Stimulated activated CD4-positive, alpha-beta T cell treated with anti-CD3 and anti-CD28 coated beads, Interleukin-4, amount 100 ng/mL, for 48 hours (primary cell): Measurements from ENCODE around the gene FOXP3.
"Not testable (repeated sequence)": the region's sequence is repeated elsewhere in the genome, so short reads cannot be mapped to it uniquely, and the experiment has no call there.

Source experiments
- DNase-seq, 2 donors: peaks; one replicate each; pipeline ENCODE4 v3.0.0-alpha.2; 2020; ENCODE audit warnings: low read depth in 2 of 2

FOXP3 gene, protein sequence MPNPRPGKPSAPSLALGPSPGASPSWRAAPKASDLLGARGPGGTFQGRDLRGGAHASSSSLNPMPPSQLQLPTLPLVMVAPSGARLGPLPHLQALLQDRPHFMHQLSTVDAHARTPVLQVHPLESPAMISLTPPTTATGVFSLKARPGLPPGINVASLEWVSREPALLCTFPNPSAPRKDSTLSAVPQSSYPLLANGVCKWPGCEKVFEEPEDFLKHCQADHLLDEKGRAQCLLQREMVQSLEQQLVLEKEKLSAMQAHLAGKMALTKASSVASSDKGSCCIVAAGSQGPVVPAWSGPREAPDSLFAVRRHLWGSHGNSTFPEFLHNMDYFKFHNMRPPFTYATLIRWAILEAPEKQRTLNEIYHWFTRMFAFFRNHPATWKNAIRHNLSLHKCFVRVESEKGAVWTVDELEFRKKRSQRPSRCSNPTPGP

GRCh38 chrX:49264460-49264859 is at the start of gene FOXP3:
FOXP3 (minus strand) TSS chrX:49264710; CDS start chrX:49258505, 6,205 bp downstream.
- DNase-seq = no peak

DNA sequence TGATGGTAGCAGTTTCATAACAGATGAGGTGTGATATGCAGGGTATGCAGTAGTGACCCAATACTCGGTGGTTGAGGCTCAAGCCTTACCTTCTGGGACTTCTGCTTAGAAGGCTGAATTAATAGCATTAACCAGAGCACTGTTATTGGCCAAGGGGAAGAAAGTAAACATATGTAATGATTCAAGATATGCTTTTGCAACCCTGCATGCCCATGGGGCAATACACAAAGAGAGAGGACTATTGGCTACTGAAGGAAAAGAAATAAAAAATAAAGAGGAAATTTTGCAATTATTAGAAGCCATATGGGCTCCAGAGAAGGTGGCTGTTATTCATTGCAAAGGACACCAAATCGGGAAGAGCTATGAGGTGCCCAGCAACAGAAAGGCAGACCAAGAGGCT is 47.7 kb upstream of the FOXP3 start:
- DNase-seq = no peak

- no peak for DNase-seq
Observed at GRCh38 chrX:49310371-49310770, 45.9 kb upstream of the FOXP3 start.

DNA sequence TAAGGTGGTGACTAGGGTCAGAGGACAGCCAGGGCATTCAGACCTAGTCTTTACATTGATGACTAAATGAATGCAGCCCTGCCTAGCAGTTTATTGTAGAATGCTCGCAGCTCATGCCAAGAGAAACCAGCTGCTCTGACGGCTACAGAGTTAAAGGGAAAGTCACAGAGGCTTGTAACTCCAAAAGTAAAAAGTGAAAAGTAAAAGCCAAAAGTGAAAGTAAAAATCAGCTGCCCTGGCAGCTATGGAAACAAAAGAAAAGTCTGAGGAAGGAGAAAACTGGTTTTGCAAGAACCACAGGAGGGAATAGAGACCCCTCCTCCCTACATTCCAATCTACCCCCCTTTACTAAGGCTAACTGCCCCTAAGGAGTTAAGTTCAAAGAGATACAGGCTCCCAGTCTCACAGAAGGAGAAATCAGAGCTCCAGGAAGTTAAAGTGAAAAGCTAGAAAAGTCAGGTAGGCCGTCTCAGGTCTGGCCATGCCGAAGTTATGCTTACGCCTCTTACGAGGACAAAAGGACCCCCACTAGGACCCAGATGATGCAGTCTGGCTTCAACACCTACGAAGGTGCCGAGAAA is 45.0 kb upstream of the FOXP3 start:
- no peak for DNase-seq

GRCh38 chrX:49308604-49309269 is 44.2 kb upstream of the FOXP3 start:
- DNase-seq = no peak

GRCh38 chrX:49307775-49308174 is 43.3 kb upstream of the FOXP3 start:
- not testable (repeated sequence) for DNase-seq

- no peak for DNase-seq
Observed at GRCh38 chrX:49303346-49303745, 38.8 kb upstream of the FOXP3 start, which contains the start of gene GAGE10. GAGE10 (plus strand) TSS chrX:49303646; CDS start chrX:49304860, 1,214 bp downstream.

GRCh38 chrX:49300703-49301102 is 36.2 kb upstream of the FOXP3 start:
- DNase-seq = no peak

DNA sequence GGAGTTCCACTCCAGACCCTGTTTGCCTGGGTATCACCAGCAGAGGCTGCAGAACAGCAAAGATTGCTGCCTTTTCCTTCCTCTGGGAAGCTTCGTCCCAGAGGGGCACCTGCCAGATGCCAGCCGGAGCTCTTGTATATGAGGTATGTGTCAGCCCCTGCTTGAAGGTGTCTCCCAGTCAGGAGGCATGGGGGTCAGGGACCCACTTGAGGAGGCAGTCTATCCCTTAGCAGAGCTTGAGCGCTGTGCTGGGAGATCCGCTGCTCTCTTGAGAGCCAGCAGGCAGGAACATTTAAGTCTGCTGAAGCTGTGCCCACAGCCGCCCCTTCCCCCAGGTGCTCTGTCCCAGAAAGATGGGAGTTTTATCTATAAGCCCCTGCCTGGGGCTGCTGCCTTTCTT is 34.8 kb upstream of the FOXP3 start:
- not testable (repeated sequence) for DNase-seq

DNA sequence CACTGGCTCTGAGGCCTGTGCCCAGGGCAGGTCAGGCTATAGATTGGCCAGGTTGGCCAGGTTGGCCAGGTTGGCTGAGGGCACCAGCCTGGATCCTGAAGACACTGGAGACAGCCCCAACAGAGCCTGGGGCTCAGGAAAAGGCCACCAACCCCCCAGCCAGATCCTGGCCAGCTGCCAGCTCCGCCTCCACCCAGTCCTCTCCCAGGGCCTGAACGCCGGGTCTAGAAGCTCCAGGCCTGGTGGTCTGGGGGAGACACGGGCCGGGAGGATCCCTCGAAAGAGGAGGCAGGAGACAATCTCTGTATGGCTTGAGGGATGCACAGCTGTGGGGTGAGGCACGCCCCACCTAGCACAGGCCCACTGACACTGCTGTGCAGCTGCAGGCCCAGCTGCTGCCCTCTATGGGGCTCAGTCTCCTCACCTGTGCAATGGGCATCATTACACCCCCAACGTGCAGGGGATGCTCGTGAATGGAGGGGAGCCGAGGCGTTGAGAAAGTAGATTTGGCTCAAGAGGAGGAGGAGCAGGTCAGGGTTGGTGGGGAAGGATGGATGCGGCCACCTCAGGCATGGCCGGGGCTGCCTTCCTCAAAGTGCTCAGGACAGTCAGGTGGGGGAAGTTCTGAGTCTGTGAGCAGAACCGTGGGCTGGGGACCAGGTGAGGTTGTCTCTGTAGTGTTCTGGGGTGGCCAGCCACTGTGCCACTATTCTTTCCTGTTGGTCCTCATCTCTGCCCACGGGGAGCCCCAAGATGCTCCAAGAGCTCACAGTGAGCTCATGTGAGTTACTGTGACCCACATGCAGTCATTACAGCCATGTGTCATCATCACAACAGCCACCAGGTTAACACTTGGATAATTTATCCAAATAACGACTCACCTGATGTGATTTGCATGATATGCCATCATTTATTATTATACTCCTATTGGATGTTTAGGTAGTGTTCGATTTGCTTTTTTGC is 28.2 kb upstream of the FOXP3 start:
- no peak for DNase-seq

DNA sequence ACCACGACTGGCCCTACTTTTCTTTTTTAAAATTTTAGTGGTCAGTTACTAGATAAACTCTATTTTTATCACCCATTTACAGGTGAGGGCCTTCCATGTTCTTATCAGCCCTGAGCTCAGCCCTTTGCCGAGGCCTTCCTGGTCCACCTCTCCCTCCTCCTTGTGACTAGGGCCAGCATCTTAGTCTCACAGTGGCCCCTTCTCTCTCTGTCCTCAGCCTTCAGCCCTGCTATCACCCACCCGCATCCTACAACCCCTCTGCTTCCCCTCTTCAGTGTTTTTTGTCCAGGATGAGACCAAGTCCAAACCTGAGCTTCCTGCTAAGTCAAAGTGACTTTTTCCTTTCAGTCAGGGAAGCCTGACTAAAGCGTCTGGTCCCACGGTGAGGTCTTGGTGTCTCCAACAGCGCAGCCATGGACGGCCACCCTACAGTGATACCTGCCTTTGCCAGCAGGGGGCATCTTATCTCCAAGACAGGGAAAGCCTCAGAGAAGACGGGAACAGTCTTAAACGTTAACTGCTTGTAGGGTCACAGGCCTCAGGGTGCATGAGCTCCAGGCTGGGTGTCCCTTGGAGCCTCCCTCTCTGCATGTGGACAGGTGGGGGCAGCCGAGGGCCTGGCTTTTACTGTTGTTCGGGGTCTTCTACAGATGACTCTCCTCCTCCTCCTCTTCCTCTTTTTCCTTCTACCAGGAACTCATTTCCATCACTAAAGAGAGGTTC is 27.3 kb upstream of the FOXP3 start:
- peak; percentile 57 to 68 for DNase-seq

- DNase-seq = no peak
Observed at GRCh38 chrX:49290215-49290614, 25.7 kb upstream of the FOXP3 start.

- DNase-seq = no peak
Observed at GRCh38 chrX:49287665-49288064, 23.2 kb upstream of the FOXP3 start.

- DNase-seq = no peak
Observed at GRCh38 chrX:49286581-49286980, 22.1 kb upstream of the FOXP3 start.

GRCh38 chrX:49286136-49286535 is 21.6 kb upstream of the FOXP3 start:
- DNase-seq = no peak

GRCh38 chrX:49284212-49284611 is 19.7 kb upstream of the FOXP3 start:
- no peak for DNase-seq

GRCh38 chrX:49282647-49283011 is 18.1 kb upstream of the FOXP3 start:
- DNase-seq = no peak

GRCh38 chrX:49278081-49278480 is 13.6 kb upstream of the FOXP3 start:
- DNase-seq = no peak

DNA sequence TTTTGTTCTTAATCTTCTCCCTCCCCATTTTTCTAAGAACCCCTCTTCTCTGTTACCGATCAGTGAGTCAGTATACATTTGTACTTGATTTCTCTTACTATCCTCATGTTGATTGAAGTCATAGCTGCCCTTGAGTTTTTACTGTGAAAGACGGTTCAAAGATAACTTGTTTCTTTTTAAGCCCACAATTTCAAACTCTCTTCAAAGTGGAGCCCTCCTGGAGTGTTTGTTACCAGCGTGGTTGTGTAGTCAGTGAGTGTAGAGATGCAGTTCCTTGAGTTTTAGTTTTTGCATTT is 13.0 kb upstream of the FOXP3 start:
- no peak for DNase-seq

DNA sequence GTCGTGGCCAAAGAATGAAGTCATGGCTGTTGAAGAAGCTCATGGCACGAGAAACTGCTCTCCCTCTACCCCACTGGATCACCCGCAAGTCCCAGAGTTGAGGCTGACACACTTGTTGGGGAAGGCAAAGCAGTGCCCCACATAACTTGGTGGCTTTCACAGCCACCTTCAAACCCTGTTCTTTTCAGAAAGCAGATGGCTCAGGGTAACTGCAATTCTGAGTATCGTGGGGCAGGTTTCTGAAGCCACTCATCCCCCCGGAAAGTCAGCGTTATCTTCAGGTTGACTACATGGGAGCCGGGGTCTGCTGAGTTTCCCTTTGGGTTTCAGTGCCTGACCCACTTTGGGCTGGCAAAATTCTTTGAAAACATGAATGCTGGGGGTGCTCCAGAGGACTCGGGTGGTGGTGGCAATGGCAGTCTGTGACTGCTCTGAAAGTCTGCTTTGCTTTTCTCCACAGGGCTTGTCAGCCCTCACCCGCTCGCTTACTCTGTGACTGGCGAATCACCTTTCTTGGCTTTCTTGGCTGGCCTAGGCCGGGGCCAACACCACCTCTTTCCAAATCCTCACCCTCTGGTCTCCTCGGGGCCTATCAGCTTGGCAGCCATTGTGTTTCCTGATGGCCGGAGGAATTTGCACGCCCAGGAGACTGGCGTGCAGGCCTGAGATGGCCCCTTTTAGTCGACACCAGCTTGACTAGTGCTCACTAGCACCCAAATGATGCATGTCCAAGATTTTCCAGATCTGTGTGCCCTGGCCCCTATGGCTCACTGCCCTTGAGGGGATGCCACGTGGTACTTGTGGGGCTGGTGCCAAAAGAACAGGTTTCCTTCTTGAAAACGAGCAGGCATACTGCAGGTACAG is 12.4 kb upstream of the FOXP3 start:
- no peak for DNase-seq
